H9 (cell line): ENCODE measurements around the gene ZNF433. TPM values are rescaled to one million over a fixed set of nuclear protein-coding genes. Genes with fewer than 3 reads are reported as not detected.

Experiments
- DNase-seq: peaks from one replicate; pipeline ENCODE4 v3.0.0-alpha.2; 2017
- H2AFZ ChIP-seq: one replicate; pipeline ENCODE4 v1.6.1; 2013; ENCODE audit warnings: mild to moderate bottlenecking, low read length, control low read depth, moderate library complexity
- H2AK5ac ChIP-seq: 2 replicates; pipeline ENCODE4 v1.6.1; 2013; ENCODE audit warnings: low read length, control low read depth, mixed read lengths; ENCODE audit not compliant: insufficient read length
- H2BK120ac ChIP-seq: one replicate; pipeline ENCODE4 v1.6.1; 2013; ENCODE audit warnings: low read depth, mild to moderate bottlenecking, low read length, control low read depth, inconsistent platforms; ENCODE audit not compliant: poor library complexity, severe bottlenecking
- H2BK12ac ChIP-seq: 2 replicates; pipeline ENCODE4 v1.6.1; 2013; ENCODE audit warnings: low read length, control low read depth, mixed read lengths, low read depth; ENCODE audit not compliant: insufficient read length
- H2BK15ac ChIP-seq: 2 replicates; pipeline ENCODE4 v1.6.1; 2013; ENCODE audit warnings: low read depth, low read length, control low read depth
- H2BK20ac ChIP-seq: one replicate; pipeline ENCODE4 v1.6.1; 2013; ENCODE audit warnings: low read depth, mild to moderate bottlenecking, low read length, control low read depth, inconsistent platforms; ENCODE audit not compliant: poor library complexity, severe bottlenecking
- H2BK5ac ChIP-seq: 2 replicates; pipeline ENCODE4 v1.6.1; 2013; ENCODE audit warnings: low read length, control low read depth, mixed read lengths; ENCODE audit not compliant: insufficient read length
- H3K14ac ChIP-seq: 2 replicates; pipeline ENCODE4 v1.6.1; 2013; ENCODE audit warnings: low read length, control low read depth; ENCODE audit not compliant: insufficient read depth
- H3K18ac ChIP-seq: 2 replicates; pipeline ENCODE4 v1.6.1; 2013; ENCODE audit warnings: low read depth, mild to moderate bottlenecking, mixed read lengths, low read length, control low read depth; ENCODE audit not compliant: insufficient read length
- H3K23ac ChIP-seq: 2 replicates; pipeline ENCODE4 v1.6.1; 2013; ENCODE audit warnings: low read length, control low read depth, mixed read lengths, low read depth; ENCODE audit not compliant: insufficient read length
- H3K23me2 ChIP-seq: 2 replicates; pipeline ENCODE4 v1.6.1; 2013; ENCODE audit warnings: low read depth, mild to moderate bottlenecking, mixed read lengths, low read length, control low read depth; ENCODE audit not compliant: insufficient read length, poor library complexity, severe bottlenecking
- H3K27ac ChIP-seq: 2 replicates; pipeline ENCODE4 v1.5.1; 2013; ENCODE audit warnings: low read length, control low read depth, mixed read lengths, low read depth; ENCODE audit not compliant: insufficient read length
- H3K27me3 ChIP-seq: 2 replicates; pipeline ENCODE4 v1.6.1; 2013; ENCODE audit warnings: low read length, control low read depth, inconsistent platforms; ENCODE audit not compliant: insufficient read depth
- H3K4ac ChIP-seq: 2 replicates; pipeline ENCODE4 v1.6.1; 2013; ENCODE audit warnings: low read depth, mild to moderate bottlenecking, control low read depth, inconsistent platforms, low read length, moderate library complexity
- H3K4me1 ChIP-seq: 2 replicates; pipeline ENCODE4 v1.6.1; 2013; ENCODE audit warnings: low read length, control low read depth, inconsistent platforms; ENCODE audit not compliant: insufficient read depth
- H3K4me2 ChIP-seq: 2 replicates; pipeline ENCODE4 v1.6.1; 2013; ENCODE audit warnings: low read length, control low read depth, mixed read lengths; ENCODE audit not compliant: insufficient read length, insufficient read depth
- H3K56ac ChIP-seq: 2 replicates; pipeline ENCODE4 v1.6.1; 2013; ENCODE audit warnings: low read depth, mild to moderate bottlenecking, mixed read lengths, low read length, control low read depth; ENCODE audit not compliant: insufficient read length
- H3K79me1 ChIP-seq: 2 replicates; pipeline ENCODE4 v1.6.1; 2013; ENCODE audit warnings: low read depth, mild to moderate bottlenecking, moderate library complexity, low read length, control low read depth, inconsistent platforms; ENCODE audit not compliant: insufficient read depth, poor library complexity, severe bottlenecking
- H3K79me2 ChIP-seq: 2 replicates; pipeline ENCODE4 v1.6.1; 2013; ENCODE audit warnings: low read length, control low read depth, inconsistent platforms; ENCODE audit not compliant: insufficient read depth
- H3K9ac ChIP-seq: 2 replicates; pipeline ENCODE4 v1.6.1; 2013; ENCODE audit warnings: low read length, control low read depth, mixed read lengths; ENCODE audit not compliant: insufficient read length; ENCODE audit errors: extremely low read depth
- H3K9me3 ChIP-seq: one replicate; pipeline ENCODE4 v1.6.1; 2013; ENCODE audit warnings: low read depth, low read length, inconsistent platforms; ENCODE audit not compliant: control insufficient read depth
- H3T11ph ChIP-seq: one replicate; pipeline ENCODE4 v1.6.1; 2013; ENCODE audit warnings: mild to moderate bottlenecking, low read length, control low read depth, inconsistent platforms
- H4K20me1 ChIP-seq: one replicate; pipeline ENCODE4 v1.6.1; 2013; ENCODE audit not compliant: control insufficient read depth, insufficient read length, insufficient read depth
- H4K5ac ChIP-seq: 2 replicates; pipeline ENCODE4 v1.6.1; 2013; ENCODE audit warnings: low read depth, mild to moderate bottlenecking, mixed read lengths, low read length, control low read depth; ENCODE audit not compliant: insufficient read length
- H4K8ac ChIP-seq: replicated peaks from 2 replicates; pipeline ENCODE4 v1.6.1; 2013; ENCODE audit warnings: low read length, control low read depth, mixed read lengths, low read depth; ENCODE audit not compliant: insufficient read length
- H4K91ac ChIP-seq: 2 replicates; pipeline ENCODE4 v1.6.1; 2013; ENCODE audit warnings: low read depth, mild to moderate bottlenecking, moderate library complexity, mixed read lengths, low read length, control low read depth; ENCODE audit not compliant: insufficient read length
- H3K27ac Mint-ChIP-seq, 3 experiments: 2 replicates in 2 of 3; 3 replicates in 1 of 3; pipeline ENCODE4 v1.8.0; 2020 to 2021; ENCODE audit warnings: mixed read lengths in 3 of 3, mild to moderate bottlenecking in 1 of 3, moderate library complexity in 1 of 3
- H3K27me3 Mint-ChIP-seq: 2 replicates; pipeline ENCODE4 v1.8.0; 2021; ENCODE audit warnings: low read depth, mild to moderate bottlenecking, moderate library complexity, mixed read lengths
- H3K36me3 Mint-ChIP-seq, 3 experiments: 2 replicates in 2 of 3; 3 replicates in 1 of 3; pipeline ENCODE4 v1.8.0; 2020 to 2021; ENCODE audit warnings: low read depth in 3 of 3, mixed read lengths in 3 of 3; ENCODE audit not compliant: insufficient read depth in 1 of 3
- H3K4me1 Mint-ChIP-seq, 2 experiments: 2 replicates each; pipeline ENCODE4 v1.8.0; 2020; ENCODE audit warnings: mixed read lengths in 2 of 2
- H3K4me3 Mint-ChIP-seq, 2 experiments: 2 replicates in 1 of 2; 3 replicates in 1 of 2; pipeline ENCODE4 v1.8.0; 2020 to 2021; ENCODE audit warnings: mild to moderate bottlenecking in 2 of 2, mixed read lengths in 2 of 2, moderate library complexity in 1 of 2
- H3K9me3 Mint-ChIP-seq, 2 experiments: 2 replicates in 1 of 2; 3 replicates in 1 of 2; pipeline ENCODE4 v1.8.0; 2020; ENCODE audit warnings: mild to moderate bottlenecking in 2 of 2, mixed read lengths in 2 of 2, moderate library complexity in 1 of 2
- WGBS: extraction: QIAGEN DNeasy Blood & Tissue Kit; methylation state at CpG from one replicate; pipeline ENCODE4 v1.1.7; 2013; ENCODE audit warnings: missing lambda C conversion rate, low lambda C conversion rate, mixed read lengths; ENCODE audit not compliant: insufficient read length; ENCODE audit errors: extremely low coverage; 5-methylcytosine and 5-hydroxymethylcytosine counted together
- total RNA-seq: library from RNA; stranded (reverse); gene quantifications from 2 replicates; pipeline ENCODE4 v1.2.1, GENCODE V29; 2021
- TF ChIP-seq, protein P1 (sequence below): fragments of 200-600 bp; sonication (generic); conservative IDR thresholded peaks from 3 replicates; pipeline ENCODE4 v1.8.0; 2021; ENCODE audit warnings: antibody characterized with exemption, mild to moderate bottlenecking

ZNF433 gene
- total RNA-seq, 1 experiment from 2014 or later = 1.9 TPM

GRCh38 chr19:11986754-11987153 lies 48.7 kb downstream of the ZNF433 start:
- H2BK12ac ChIP-seq = no peak overlapping the region
- TF ChIP-seq, protein P1, sequence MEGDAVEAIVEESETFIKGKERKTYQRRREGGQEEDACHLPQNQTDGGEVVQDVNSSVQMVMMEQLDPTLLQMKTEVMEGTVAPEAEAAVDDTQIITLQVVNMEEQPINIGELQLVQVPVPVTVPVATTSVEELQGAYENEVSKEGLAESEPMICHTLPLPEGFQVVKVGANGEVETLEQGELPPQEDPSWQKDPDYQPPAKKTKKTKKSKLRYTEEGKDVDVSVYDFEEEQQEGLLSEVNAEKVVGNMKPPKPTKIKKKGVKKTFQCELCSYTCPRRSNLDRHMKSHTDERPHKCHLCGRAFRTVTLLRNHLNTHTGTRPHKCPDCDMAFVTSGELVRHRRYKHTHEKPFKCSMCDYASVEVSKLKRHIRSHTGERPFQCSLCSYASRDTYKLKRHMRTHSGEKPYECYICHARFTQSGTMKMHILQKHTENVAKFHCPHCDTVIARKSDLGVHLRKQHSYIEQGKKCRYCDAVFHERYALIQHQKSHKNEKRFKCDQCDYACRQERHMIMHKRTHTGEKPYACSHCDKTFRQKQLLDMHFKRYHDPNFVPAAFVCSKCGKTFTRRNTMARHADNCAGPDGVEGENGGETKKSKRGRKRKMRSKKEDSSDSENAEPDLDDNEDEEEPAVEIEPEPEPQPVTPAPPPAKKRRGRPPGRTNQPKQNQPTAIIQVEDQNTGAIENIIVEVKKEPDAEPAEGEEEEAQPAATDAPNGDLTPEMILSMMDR = no peak
- H2BK5ac ChIP-seq = no peak overlapping the region
- H4K91ac ChIP-seq = no peak overlapping the region
- peaks cover 8% of the 10 kb centered on the region; the same call in 1 of the 2 replicates for H3K79me2 ChIP-seq
- peaks cover 3% of the 10 kb centered on the region for H3K79me1 ChIP-seq
- H3T11ph ChIP-seq = no peak overlapping the region
- H4K5ac ChIP-seq = no peak overlapping the region
- peaks cover 6% of the 10 kb centered on the region for H3K9me3 ChIP-seq
- no peak overlapping the region for H2AK5ac ChIP-seq
- no peaks in the 10 kb centered on the region for H3K27me3 ChIP-seq
- no peak overlapping the region for H2BK120ac ChIP-seq
- no CpG with 5 or more reads among the region's 17 CpGs for WGBS
- Mint-ChIP-seq H3K4me1 (peaks cover 13 to 16% of the 10 kb centered on the region in 2 experiments), H3K4me3 (no peak overlapping the region; a peak in 1 of 5 replicates), H3K27me3 (no peaks in the 10 kb centered on the region), H3K27ac (no peak overlapping the region), H3K9me3 (peaks cover 17 to 36% of the 10 kb centered on the region in 2 experiments), H3K36me3 (peaks cover 19 to 28% (median 26%) of the 10 kb centered on the region in 3 experiments)
- no peak overlapping the region for H3K56ac ChIP-seq
- H3K18ac ChIP-seq = no peak overlapping the region
- no peaks in the 10 kb centered on the region for H3K4me1 ChIP-seq
- no peak overlapping the region for H4K8ac ChIP-seq
- no peak overlapping the region for H3K4ac ChIP-seq
- no peak overlapping the region for H2BK20ac ChIP-seq
- no peak for DNase-seq
- no peak overlapping the region for H2BK15ac ChIP-seq
- peaks cover 5% of the 10 kb centered on the region for H3K23me2 ChIP-seq
- H3K14ac ChIP-seq = no peak overlapping the region
- no peak overlapping the region for H3K23ac ChIP-seq
- H3K9ac ChIP-seq = no peak overlapping the region
- no peaks in the 10 kb centered on the region for H4K20me1 ChIP-seq
- no peak overlapping the region for H2AFZ ChIP-seq
- H3K4me2 ChIP-seq = no peak overlapping the region
- no peak overlapping the region for H3K27ac ChIP-seq
